ENCODE data around the gene SLC25A13.

DNA sequence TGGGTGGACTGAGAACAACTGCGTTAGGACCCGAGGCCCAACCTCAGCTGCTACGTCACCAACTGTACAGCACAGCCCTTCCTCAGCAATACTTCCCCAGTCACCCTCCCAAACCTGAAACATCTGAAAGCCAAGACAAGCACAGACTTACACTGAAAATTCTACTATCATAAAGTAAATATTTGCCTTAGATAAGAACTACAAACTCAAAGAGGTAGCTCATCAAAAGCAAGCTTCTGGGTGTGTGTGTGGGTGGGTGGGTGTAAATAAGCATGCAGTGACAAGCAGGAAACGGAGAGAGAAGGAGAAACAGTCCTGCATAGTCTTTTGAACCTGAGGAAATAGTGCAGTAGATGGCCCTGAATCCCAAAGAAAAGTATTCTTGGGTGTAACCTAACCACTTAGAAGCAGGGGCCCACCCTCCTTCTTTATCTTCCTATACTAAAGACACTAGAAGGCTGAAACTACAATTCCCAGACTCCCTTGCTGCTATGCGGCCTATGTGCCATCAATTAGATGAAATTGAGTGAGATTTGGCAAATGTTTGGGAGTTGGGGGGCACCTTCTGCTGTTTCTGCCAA lies 18.7 kb downstream of the SLC25A13 start:
- TF ChIP-seq, protein P1, sequence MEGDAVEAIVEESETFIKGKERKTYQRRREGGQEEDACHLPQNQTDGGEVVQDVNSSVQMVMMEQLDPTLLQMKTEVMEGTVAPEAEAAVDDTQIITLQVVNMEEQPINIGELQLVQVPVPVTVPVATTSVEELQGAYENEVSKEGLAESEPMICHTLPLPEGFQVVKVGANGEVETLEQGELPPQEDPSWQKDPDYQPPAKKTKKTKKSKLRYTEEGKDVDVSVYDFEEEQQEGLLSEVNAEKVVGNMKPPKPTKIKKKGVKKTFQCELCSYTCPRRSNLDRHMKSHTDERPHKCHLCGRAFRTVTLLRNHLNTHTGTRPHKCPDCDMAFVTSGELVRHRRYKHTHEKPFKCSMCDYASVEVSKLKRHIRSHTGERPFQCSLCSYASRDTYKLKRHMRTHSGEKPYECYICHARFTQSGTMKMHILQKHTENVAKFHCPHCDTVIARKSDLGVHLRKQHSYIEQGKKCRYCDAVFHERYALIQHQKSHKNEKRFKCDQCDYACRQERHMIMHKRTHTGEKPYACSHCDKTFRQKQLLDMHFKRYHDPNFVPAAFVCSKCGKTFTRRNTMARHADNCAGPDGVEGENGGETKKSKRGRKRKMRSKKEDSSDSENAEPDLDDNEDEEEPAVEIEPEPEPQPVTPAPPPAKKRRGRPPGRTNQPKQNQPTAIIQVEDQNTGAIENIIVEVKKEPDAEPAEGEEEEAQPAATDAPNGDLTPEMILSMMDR (IDR thresholded peaks at IDR 0.05) = no peak
- TF ChIP-seq, protein P2, sequence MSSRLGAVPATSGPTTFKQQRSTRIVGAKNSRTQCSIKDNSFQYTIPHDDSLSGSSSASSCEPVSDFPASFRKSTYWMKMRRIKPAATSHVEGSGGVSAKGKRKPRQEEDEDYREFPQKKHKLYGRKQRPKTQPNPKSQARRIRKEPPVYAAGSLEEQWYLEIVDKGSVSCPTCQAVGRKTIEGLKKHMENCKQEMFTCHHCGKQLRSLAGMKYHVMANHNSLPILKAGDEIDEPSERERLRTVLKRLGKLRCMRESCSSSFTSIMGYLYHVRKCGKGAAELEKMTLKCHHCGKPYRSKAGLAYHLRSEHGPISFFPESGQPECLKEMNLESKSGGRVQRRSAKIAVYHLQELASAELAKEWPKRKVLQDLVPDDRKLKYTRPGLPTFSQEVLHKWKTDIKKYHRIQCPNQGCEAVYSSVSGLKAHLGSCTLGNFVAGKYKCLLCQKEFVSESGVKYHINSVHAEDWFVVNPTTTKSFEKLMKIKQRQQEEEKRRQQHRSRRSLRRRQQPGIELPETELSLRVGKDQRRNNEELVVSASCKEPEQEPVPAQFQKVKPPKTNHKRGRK (CRISPR knock-in tag; IDR thresholded peaks at IDR 0.05; ENCODE audit: borderline replicate concordance) = no peak
- TF ChIP-seq SP1 (CRISPR knock-in tag; conservative IDR thresholded peaks at IDR 0.05) (no peak), CREM (CRISPR knock-in tag; IDR thresholded peaks at IDR 0.05) (no peak), NR2C2 (CRISPR knock-in tag; IDR thresholded peaks at IDR 0.05) (no peak), IRF2 (CRISPR knock-in tag; IDR thresholded peaks at IDR 0.05; ENCODE audit: borderline replicate concordance, low read depth) (no peak), CBFB (CRISPR knock-in tag; IDR thresholded peaks at IDR 0.05; ENCODE audit: low read depth) (no peak), RELA (CRISPR knock-in tag; IDR thresholded peaks at IDR 0.05; ENCODE audit: borderline replicate concordance) (no peak), NR3C1 (CRISPR knock-in tag; conservative IDR thresholded peaks at IDR 0.05; ENCODE audit: low read depth) (no peak)
- TF ChIP-seq, protein P3, sequence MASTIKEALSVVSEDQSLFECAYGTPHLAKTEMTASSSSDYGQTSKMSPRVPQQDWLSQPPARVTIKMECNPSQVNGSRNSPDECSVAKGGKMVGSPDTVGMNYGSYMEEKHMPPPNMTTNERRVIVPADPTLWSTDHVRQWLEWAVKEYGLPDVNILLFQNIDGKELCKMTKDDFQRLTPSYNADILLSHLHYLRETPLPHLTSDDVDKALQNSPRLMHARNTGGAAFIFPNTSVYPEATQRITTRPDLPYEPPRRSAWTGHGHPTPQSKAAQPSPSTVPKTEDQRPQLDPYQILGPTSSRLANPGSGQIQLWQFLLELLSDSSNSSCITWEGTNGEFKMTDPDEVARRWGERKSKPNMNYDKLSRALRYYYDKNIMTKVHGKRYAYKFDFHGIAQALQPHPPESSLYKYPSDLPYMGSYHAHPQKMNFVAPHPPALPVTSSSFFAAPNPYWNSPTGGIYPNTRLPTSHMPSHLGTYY (CRISPR knock-in tag; IDR thresholded peaks at IDR 0.05) = no peak
- TF ChIP-seq, protein P4, sequence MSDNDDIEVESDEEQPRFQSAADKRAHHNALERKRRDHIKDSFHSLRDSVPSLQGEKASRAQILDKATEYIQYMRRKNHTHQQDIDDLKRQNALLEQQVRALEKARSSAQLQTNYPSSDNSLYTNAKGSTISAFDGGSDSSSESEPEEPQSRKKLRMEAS (CRISPR knock-in tag; IDR thresholded peaks at IDR 0.05) = no peak
